ENCODE results near the gene CHRD. TPM values are rescaled to one million over a fixed set of nuclear protein-coding genes. Genes with fewer than 3 reads are reported as not detected.

CHRD gene
- polyA plus RNA-seq, 1 of the 3 experiments (the other 2 are of a cell fraction): 0.95 TPM

DNA sequence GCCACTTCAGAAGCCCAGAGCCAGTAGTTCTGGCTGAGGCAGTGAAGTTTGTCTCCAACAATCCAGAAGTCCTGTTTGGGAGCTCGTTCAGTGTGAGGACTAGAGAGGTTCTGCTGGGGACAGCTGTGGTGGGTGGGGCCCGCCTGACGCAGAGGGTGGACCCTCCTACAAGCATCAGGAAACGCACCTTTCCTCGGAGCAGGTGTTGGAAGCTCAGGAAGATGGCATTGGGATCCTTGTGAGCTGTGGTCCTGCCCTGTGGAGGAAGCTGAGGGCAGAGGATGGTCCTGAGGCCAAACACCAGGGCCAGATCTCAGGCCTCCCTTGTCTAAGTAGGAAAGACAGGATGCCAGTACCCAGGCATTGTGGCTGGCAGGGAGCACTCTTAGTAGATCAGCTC is 6.9 kb upstream of the CHRD start:
- ChIA-PET CTCF (interaction anchor here (1.0 to 11.1 kb wide), 13 partner anchors 9 to 413 kb away, joined by 3 to 165 read pairs (median 14); no protein-coding TSS in a partner anchor), POLR2A (no interaction called here)
- Histone ChIP-seq H3K27ac (ENCODE audit: low read depth in 2 of 2, low read length in 1 of 2) (no peak overlapping the region), H4K20me1 (ENCODE audit: insufficient read depth) (peaks cover 18% of the 10 kb centered on the region), H3K79me2 (ENCODE audit: insufficient read depth) (no peaks in the 10 kb centered on the region), H3K9me3 (no peaks in the 10 kb centered on the region), H3F3A (replicated peaks; ENCODE audit: insufficient read depth) (peaks cover 30% of the 10 kb centered on the region), H3K4me2 (no peak overlapping the region), H3K27me3 (ENCODE audit: insufficient read depth) (no peaks in the 10 kb centered on the region), H3K36me3 (replicated peaks in 1 of 2; ENCODE audit: control insufficient read depth in 1 of 2, insufficient read depth in 2 of 2, low read length in 1 of 2) (peaks cover 10 to 16% of the 10 kb centered on the region in 2 experiments), H3K9ac (no peak overlapping the region), H3K9me2 (no peaks in the 10 kb centered on the region), H3K4me3 (ENCODE audit: low read depth in 2 of 2, low read length in 1 of 2) (no peak overlapping the region), H2AFZ (ENCODE audit: low read depth) (no peak overlapping the region), H3K4me1 (ENCODE audit: control insufficient read depth in 1 of 2, insufficient read depth in 2 of 2, low read depth in 1 of 2, low read length in 1 of 2) (peaks cover 0 to 24% of the 10 kb centered on the region in 2 experiments; a peak in 3 of 4 replicates)
- TF ChIP-seq, protein P1, sequence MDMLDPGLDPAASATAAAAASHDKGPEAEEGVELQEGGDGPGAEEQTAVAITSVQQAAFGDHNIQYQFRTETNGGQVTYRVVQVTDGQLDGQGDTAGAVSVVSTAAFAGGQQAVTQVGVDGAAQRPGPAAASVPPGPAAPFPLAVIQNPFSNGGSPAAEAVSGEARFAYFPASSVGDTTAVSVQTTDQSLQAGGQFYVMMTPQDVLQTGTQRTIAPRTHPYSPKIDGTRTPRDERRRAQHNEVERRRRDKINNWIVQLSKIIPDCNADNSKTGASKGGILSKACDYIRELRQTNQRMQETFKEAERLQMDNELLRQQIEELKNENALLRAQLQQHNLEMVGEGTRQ (IDR thresholded peaks at IDR 0.05; ENCODE audit: borderline replicate concordance, low read depth, low read length): no peak
- no peak for TF ChIP-seq ELF1 (IDR thresholded peaks at IDR 0.05)
- TF ChIP-seq, protein P2, sequence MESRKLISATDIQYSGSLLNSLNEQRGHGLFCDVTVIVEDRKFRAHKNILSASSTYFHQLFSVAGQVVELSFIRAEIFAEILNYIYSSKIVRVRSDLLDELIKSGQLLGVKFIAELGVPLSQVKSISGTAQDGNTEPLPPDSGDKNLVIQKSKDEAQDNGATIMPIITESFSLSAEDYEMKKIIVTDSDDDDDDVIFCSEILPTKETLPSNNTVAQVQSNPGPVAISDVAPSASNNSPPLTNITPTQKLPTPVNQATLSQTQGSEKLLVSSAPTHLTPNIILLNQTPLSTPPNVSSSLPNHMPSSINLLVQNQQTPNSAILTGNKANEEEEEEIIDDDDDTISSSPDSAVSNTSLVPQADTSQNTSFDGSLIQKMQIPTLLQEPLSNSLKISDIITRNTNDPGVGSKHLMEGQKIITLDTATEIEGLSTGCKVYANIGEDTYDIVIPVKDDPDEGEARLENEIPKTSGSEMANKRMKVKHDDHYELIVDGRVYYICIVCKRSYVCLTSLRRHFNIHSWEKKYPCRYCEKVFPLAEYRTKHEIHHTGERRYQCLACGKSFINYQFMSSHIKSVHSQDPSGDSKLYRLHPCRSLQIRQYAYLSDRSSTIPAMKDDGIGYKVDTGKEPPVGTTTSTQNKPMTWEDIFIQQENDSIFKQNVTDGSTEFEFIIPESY (IDR thresholded peaks at IDR 0.05; ENCODE audit: borderline replicate concordance, low read depth): no peak
- TF ChIP-seq JUND (IDR thresholded peaks at IDR 0.05): no peak
- no peak for TF ChIP-seq FOXM1 (IDR thresholded peaks at IDR 0.05; ENCODE audit: low read depth)
- no peak for TF ChIP-seq NFIC (IDR thresholded peaks at IDR 0.05; ENCODE audit: borderline replicate concordance)
- no peak for TF ChIP-seq IRF3 (IDR thresholded peaks at IDR 0.05; ENCODE audit: low read depth, low read length)
- no peak for TF ChIP-seq MAX (IDR thresholded peaks at IDR 0.05; ENCODE audit: low read depth)
- WGBS (ENCODE audit: low lambda C conversion rate): 87% methylated on average over 5 of the region's 5 CpGs
- no peak for DNase-seq

- H3K9ac ChIP-seq: no peak overlapping the region
- H4K20me1 ChIP-seq (ENCODE audit: insufficient read depth): peaks cover 13% of the 10 kb centered on the region
- H3K4me2 ChIP-seq: no peak overlapping the region
- H3K4me1 ChIP-seq (ENCODE audit: control insufficient read depth in 1 of 2, insufficient read depth in 2 of 2, low read depth in 1 of 2, low read length in 1 of 2): peaks cover 0 to 19% of the 10 kb centered on the region in 2 experiments; a peak in 3 of 4 replicates
- no peak overlapping the region for H3K27ac ChIP-seq (ENCODE audit: low read depth in 2 of 2, low read length in 1 of 2)
- no peak for DNase-seq
- no peak overlapping the region for H3K4me3 ChIP-seq (ENCODE audit: low read depth in 2 of 2, low read length in 1 of 2)
- H3K9me2 ChIP-seq: no peaks in the 10 kb centered on the region
- H2AFZ ChIP-seq (ENCODE audit: low read depth): no peak overlapping the region
- peaks cover 7 to 11% of the 10 kb centered on the region in 2 experiments for H3K36me3 ChIP-seq (replicated peaks in 1 of 2; ENCODE audit: control insufficient read depth in 1 of 2, insufficient read depth in 2 of 2, low read length in 1 of 2)
- no peaks in the 10 kb centered on the region for H3K79me2 ChIP-seq (ENCODE audit: insufficient read depth)
- no peaks in the 10 kb centered on the region for H3K27me3 ChIP-seq (ENCODE audit: insufficient read depth)
- 74% methylated on average over 3 of the region's 6 CpGs for WGBS (ENCODE audit: low lambda C conversion rate)
- peaks cover 25% of the 10 kb centered on the region for H3F3A ChIP-seq (replicated peaks; ENCODE audit: insufficient read depth)
- POLR2A ChIA-PET: no interaction called here
- H3K9me3 ChIP-seq: no peaks in the 10 kb centered on the region
- CTCF ChIA-PET: interaction anchor here (0.7 to 11.1 kb wide), 11 partner anchors 8 to 188 kb away, joined by 3 to 165 read pairs (median 21); partner anchors contain the start of gene EPHB3
- TF ChIP-seq TAF1 (IDR thresholded peaks at IDR 0.05; ENCODE audit: borderline replicate concordance, low read depth, low read length) (no peak), MXI1 (IDR thresholded peaks at IDR 0.05; ENCODE audit: low read depth, low read length) (no peak), FOXJ3 (CRISPR knock-in tag; IDR thresholded peaks at IDR 0.05) (no peak), CTCF (IDR thresholded peaks at IDR 0.05) (no peak), REST (IDR thresholded peaks at IDR 0.05; ENCODE audit: low read depth, low read length) (no peak), SIN3A (IDR thresholded peaks at IDR 0.05; ENCODE audit: borderline replicate concordance, low read depth, low read length) (no peak), RFX5 (IDR thresholded peaks at IDR 0.05; ENCODE audit: low read length) (no peak), SMC3 (IDR thresholded peaks at IDR 0.05; ENCODE audit: low read depth, low read length) (no peak), IRF3 (IDR thresholded peaks at IDR 0.05; ENCODE audit: low read depth, low read length) (no peak)
Observed at GRCh38 chr3:184373422-184373821, 6.4 kb upstream of the CHRD start.
